Inflammatory macrophage treated with lipopolysaccharide for 4 hours (primary cell): ENCODE results near the gene ADGRV1.

Experiments
- DNase-seq: peaks from one replicate; pipeline ENCODE4 v3.0.0-alpha.2; 2020

ADGRV1 gene

GRCh38 chr5:91178461-91178860 lies 619.9 kb downstream of the ADGRV1 start:
- peak; percentile 45 for DNase-seq

GRCh38 chr5:91179018-91179417 lies 620.4 kb downstream of the ADGRV1 start:
- no peak for DNase-seq

- no peak for DNase-seq
Measured at GRCh38 chr5:91180506-91180905, 621.9 kb downstream of the ADGRV1 start.

GRCh38 chr5:91182763-91183162 lies 624.2 kb downstream of the ADGRV1 start:
- DNase-seq, result peak; percentile 88

- DNase-seq, result peak; percentile 71
Measured at GRCh38 chr5:91183743-91184142, 625.1 kb downstream of the ADGRV1 start.

GRCh38 chr5:91186101-91186500 lies 627.5 kb downstream of the ADGRV1 start:
- no peak for DNase-seq

- no peak for DNase-seq
Measured at GRCh38 chr5:91187032-91187431, 628.4 kb downstream of the ADGRV1 start.

- no peak for DNase-seq
Measured at GRCh38 chr5:91188755-91189154, 630.2 kb downstream of the ADGRV1 start.

- DNase-seq, result peak; percentile 72
Measured at GRCh38 chr5:91189480-91190313, 631.1 kb downstream of the ADGRV1 start.

- no peak for DNase-seq
Measured at GRCh38 chr5:91190314-91190690, 631.7 kb downstream of the ADGRV1 start.

GRCh38 chr5:91194824-91195381 lies 636.3 kb downstream of the ADGRV1 start:
- DNase-seq, result no peak

- DNase-seq, result no peak
Measured at GRCh38 chr5:91200692-91201091, 642.1 kb downstream of the ADGRV1 start.

- DNase-seq, result no peak
Measured at GRCh38 chr5:91206103-91206502, 647.5 kb downstream of the ADGRV1 start.

- no peak for DNase-seq
Measured at GRCh38 chr5:91206734-91207133, 648.1 kb downstream of the ADGRV1 start.

GRCh38 chr5:91207248-91207647 lies 648.7 kb downstream of the ADGRV1 start:
- DNase-seq, result no peak

- peak; percentile 40 for DNase-seq
Measured at GRCh38 chr5:91211997-91212713, 653.6 kb downstream of the ADGRV1 start.

GRCh38 chr5:91212714-91213092 lies 654.1 kb downstream of the ADGRV1 start:
- no peak for DNase-seq
